Stimulated activated CD4-positive, alpha-beta T cell treated with anti-CD3 and anti-CD28 coated beads, Interleukin-2, amount 100 ng/mL, for 48 hours (primary cell): ENCODE data around the gene PPP1R12B.
"Not testable (repeated sequence)": the region's sequence is repeated elsewhere in the genome, so short reads cannot be mapped to it uniquely, and the experiment has no call there.

Source experiments
- DNase-seq, 2 donors: peaks; one replicate each; pipeline ENCODE4 v3.0.0-alpha.2; 2020

PPP1R12B gene

GRCh38 chr1:202540014-202540413 lies 191.5 kb downstream of the PPP1R12B start:
- DNase-seq: no peak

GRCh38 chr1:202540448-202540847 lies 191.9 kb downstream of the PPP1R12B start:
- DNase-seq: no peak

GRCh38 chr1:202540858-202541257 lies 192.4 kb downstream of the PPP1R12B start:
- not testable (repeated sequence) for DNase-seq

GRCh38 chr1:202542415-202542814 lies 193.9 kb downstream of the PPP1R12B start:
- not testable (repeated sequence) for DNase-seq

GRCh38 chr1:202543537-202543936 lies 195.0 kb downstream of the PPP1R12B start:
- not testable (repeated sequence) for DNase-seq

GRCh38 chr1:202544766-202545449 lies 196.4 kb downstream of the PPP1R12B start:
- DNase-seq: not testable (repeated sequence)

- not testable (repeated sequence) for DNase-seq
Observed at GRCh38 chr1:202545647-202546303, 197.3 kb downstream of the PPP1R12B start.

- not testable (repeated sequence) for DNase-seq
Observed at GRCh38 chr1:202546377-202546776, 197.9 kb downstream of the PPP1R12B start.

- DNase-seq: not testable (repeated sequence)
Observed at GRCh38 chr1:202546796-202547195, 198.3 kb downstream of the PPP1R12B start.

GRCh38 chr1:202547215-202547614 lies 198.7 kb downstream of the PPP1R12B start:
- DNase-seq: no peak

- DNase-seq: not testable (repeated sequence)
Observed at GRCh38 chr1:202550088-202550487, 201.6 kb downstream of the PPP1R12B start.

GRCh38 chr1:202551683-202552082 lies 203.2 kb downstream of the PPP1R12B start:
- no peak for DNase-seq

GRCh38 chr1:202552615-202553014 lies 204.1 kb downstream of the PPP1R12B start:
- DNase-seq: not testable (repeated sequence)

- not testable (repeated sequence) for DNase-seq
Observed at GRCh38 chr1:202553078-202553477, 204.6 kb downstream of the PPP1R12B start.

- no peak for DNase-seq
Observed at GRCh38 chr1:202553560-202554038, 205.1 kb downstream of the PPP1R12B start.

- not testable (repeated sequence) for DNase-seq
Observed at GRCh38 chr1:202554619-202555018, 206.1 kb downstream of the PPP1R12B start.

GRCh38 chr1:202556037-202556436 lies 207.5 kb downstream of the PPP1R12B start:
- DNase-seq: not testable (repeated sequence)

GRCh38 chr1:202557662-202558061 lies 209.2 kb downstream of the PPP1R12B start:
- not testable (repeated sequence) for DNase-seq

GRCh38 chr1:202561240-202561639 lies 212.7 kb downstream of the PPP1R12B start:
- DNase-seq: no peak

GRCh38 chr1:202561726-202562443 lies 213.4 kb downstream of the PPP1R12B start:
- DNase-seq: no peak

GRCh38 chr1:202562444-202563060 lies 214.1 kb downstream of the PPP1R12B start:
- DNase-seq: no peak

- DNase-seq: no peak
Observed at GRCh38 chr1:202563818-202564217, 215.3 kb downstream of the PPP1R12B start.

- no peak for DNase-seq
Observed at GRCh38 chr1:202564958-202565495, 216.5 kb downstream of the PPP1R12B start.
